GM10248 (cell line): ENCODE data around the gene PDIK1L.
A peak's percentile ranks its signal among the peaks of the same experiment; 100 is the strongest.

Experiments used
- CTCF ChIA-PET: fragments of 300-600 bp; sonication (Branson Sonifier 250); formaldehyde crosslinking; extraction: SDS; loops from one replicate; lab custom pipeline; 2021; ENCODE audit warnings: antibody characterized with exemption; lab: Yijun Ruan, JAX
- POLR2A ChIA-PET: fragments of 350-650 bp; sonication (Branson Sonifier 250); formaldehyde crosslinking; extraction: SDS; loops from one replicate; lab custom pipeline; 2020; ENCODE audit warnings: antibody characterized with exemption; lab: Yijun Ruan, JAX
- DNase-seq: peaks from one replicate; pipeline ENCODE4 v3.0.0; 2012; ENCODE audit errors: extremely low spot score
- CTCF ChIP-seq: IDR thresholded peaks from 2 replicates; pipeline ENCODE4 v1.5.1; 2012; ENCODE audit warnings: mild to moderate bottlenecking, low read depth; ENCODE audit errors: extremely low read depth, missing control alignments, control extremely low read depth

The PDIK1L gene

GRCh38 chr1:26161415-26162219, 50.0 kb downstream of the PDIK1L start:
- ChIA-PET POLR2A (no interaction called here), CTCF (interaction anchor here (1.2 to 1.5 kb wide), 2 partner anchors 17 to 49 kb away, joined by 4 read pairs; partner anchors contain the start of gene PDIK1L)
- peak; percentile 26 for TF ChIP-seq CTCF
- DNase-seq: no peak

GRCh38 chr1:26162220-26162709, 50.6 kb downstream of the PDIK1L start:
- POLR2A ChIA-PET: no interaction called here
- CTCF ChIA-PET: interaction anchor here (1.2 to 1.8 kb wide), 4 partner anchors 16 to 126 kb away, joined by 4 to 6 read pairs (median 4); partner anchors contain the start of gene PDIK1L
- no peak for DNase-seq
- no peak for TF ChIP-seq CTCF

- POLR2A ChIA-PET: no interaction called here
- CTCF ChIA-PET: interaction anchor here (0.8 to 1.8 kb wide), 5 partner anchors 17 to 129 kb away, joined by 3 to 6 read pairs (median 4); no protein-coding TSS in a partner anchor
- TF ChIP-seq CTCF: no peak
- no peak for DNase-seq
Observed at GRCh38 chr1:26163684-26164035, 52.0 kb downstream of the PDIK1L start.

GRCh38 chr1:26164036-26164860, 52.6 kb downstream of the PDIK1L start:
- peak; percentile 74 for TF ChIP-seq CTCF
- ChIA-PET POLR2A (no interaction called here), CTCF (interaction anchor here (0.8 to 1.8 kb wide), 9 partner anchors 16 to 129 kb away, joined by 3 to 6 read pairs (median 4); no protein-coding TSS in a partner anchor)
- peak; percentile 74 for DNase-seq

GRCh38 chr1:26164861-26165842, 53.5 kb downstream of the PDIK1L start:
- ChIA-PET POLR2A (no interaction called here), CTCF (interaction anchor here (0.7 to 1.3 kb wide), 10 partner anchors 9 to 130 kb away, joined by 3 to 5 read pairs (median 3); partner anchors contain the start of gene CATSPER4)
- TF ChIP-seq CTCF: no peak
- DNase-seq: no peak
